Activated T-cell treated with anti-CD3 and anti-CD28 coated beads, Interleukin-2, amount 50 U/mL, for 4 hours (primary cell): Measurements from ENCODE around the gene CRYBA4. TPM values are rescaled to one million over a fixed set of nuclear protein-coding genes. Genes with fewer than 3 reads are reported as not detected.

Source experiments
- ATAC-seq, 2 donors: fragments of 200-7000 bp; cut with Tn5 transposase; one replicate each; pipeline ENCODE4 v1.10.0; 2021
- DNase-seq: peaks from one replicate; pipeline ENCODE4 v3.0.0-alpha.2; 2020
- H3K27me3 Mint-ChIP-seq: one replicate; pipeline ENCODE4 v1.8.0; 2021; ENCODE audit warnings: low read depth, mixed read lengths
- H3K36me3 Mint-ChIP-seq: one replicate; pipeline ENCODE4 v1.8.0; 2022; ENCODE audit warnings: mixed read lengths; ENCODE audit not compliant: insufficient read depth
- H3K4me1 Mint-ChIP-seq: one replicate; pipeline ENCODE4 v1.8.0; 2021; ENCODE audit warnings: low read depth, mixed read lengths
- H3K4me3 Mint-ChIP-seq: one replicate; pipeline ENCODE4 v1.8.0; 2021; ENCODE audit warnings: mild to moderate bottlenecking, moderate library complexity, mixed read lengths
- H3K9me3 Mint-ChIP-seq: one replicate; pipeline ENCODE4 v1.8.0; 2021; ENCODE audit warnings: mixed read lengths
- total RNA-seq, 3 donors: library from RNA; stranded (reverse); gene quantifications; one replicate each; pipeline ENCODE4 v1.2.1, GENCODE V29; 2021

CRYBA4 gene
- total RNA-seq, 3 donors from 2014 or later = not detected

GRCh38 chr22:26587991-26588613, 33.7 kb upstream of the CRYBA4 start:
- Mint-ChIP-seq H3K4me3 (peak overlapping the region; percentile 89), H3K36me3 (peaks cover 2% of the 10 kb centered on the region), H3K9me3 (no peaks in the 10 kb centered on the region), H3K4me1 (peaks cover 67% of the 10 kb centered on the region), H3K27me3 (no peaks in the 10 kb centered on the region)
- no peak for ATAC-seq
- DNase-seq = no peak

- Mint-ChIP-seq H3K9me3 (no peaks in the 10 kb centered on the region), H3K4me1 (peaks cover 71% of the 10 kb centered on the region), H3K4me3 (peak overlapping the region; percentile 89), H3K36me3 (peaks cover 2% of the 10 kb centered on the region), H3K27me3 (no peaks in the 10 kb centered on the region)
- DNase-seq (no peak), ATAC-seq (no peak)
Observed at GRCh38 chr22:26588729-26589366, 32.9 kb upstream of the CRYBA4 start.

- Mint-ChIP-seq H3K9me3 (no peaks in the 10 kb centered on the region), H3K27me3 (no peaks in the 10 kb centered on the region), H3K4me3 (peak overlapping the region; percentile 89), H3K36me3 (no peaks in the 10 kb centered on the region), H3K4me1 (peaks cover 71% of the 10 kb centered on the region)
- peak; percentile 34 for DNase-seq
- peak; percentile 36 to 49 for ATAC-seq
Observed at GRCh38 chr22:26589367-26589844, 32.4 kb upstream of the CRYBA4 start.

GRCh38 chr22:26589845-26590736, 31.7 kb upstream of the CRYBA4 start, which contains the start of gene TPST2:
TSS of gene TPST2 (minus strand) at chr22:26590132. CDS start at chr22:26541630, 48,502 bp downstream.
- Mint-ChIP-seq H3K4me1 (peaks cover 66% of the 10 kb centered on the region), H3K9me3 (no peaks in the 10 kb centered on the region), H3K27me3 (no peaks in the 10 kb centered on the region), H3K36me3 (no peaks in the 10 kb centered on the region), H3K4me3 (peak within 1 kb of the TSS; percentile 89)
- ATAC-seq (peak; percentile 91 to 92), DNase-seq (peak; percentile 77)

- Mint-ChIP-seq H3K9me3 (no peaks in the 10 kb centered on the region), H3K4me1 (peaks cover 55% of the 10 kb centered on the region), H3K36me3 (no peaks in the 10 kb centered on the region), H3K4me3 (no peak overlapping the region), H3K27me3 (no peaks in the 10 kb centered on the region)
- ATAC-seq (peak in 1 of 2 donors; percentile 12), DNase-seq (no peak)
Observed at GRCh38 chr22:26592421-26592891, 29.3 kb upstream of the CRYBA4 start.

GRCh38 chr22:26593763-26594162, 28.0 kb upstream of the CRYBA4 start:
- Mint-ChIP-seq H3K9me3 (no peaks in the 10 kb centered on the region), H3K4me3 (no peak overlapping the region), H3K4me1 (peaks cover 50% of the 10 kb centered on the region), H3K27me3 (no peaks in the 10 kb centered on the region), H3K36me3 (no peaks in the 10 kb centered on the region)
- DNase-seq (no peak), ATAC-seq (no peak)

- Mint-ChIP-seq H3K9me3 (no peaks in the 10 kb centered on the region), H3K27me3 (no peaks in the 10 kb centered on the region), H3K4me3 (no peak overlapping the region), H3K4me1 (peaks cover 40% of the 10 kb centered on the region), H3K36me3 (no peaks in the 10 kb centered on the region)
- DNase-seq = no peak
- peak; percentile 50 to 57 for ATAC-seq
Observed at GRCh38 chr22:26597026-26597425, 24.7 kb upstream of the CRYBA4 start.

GRCh38 chr22:26597480-26597879, 24.3 kb upstream of the CRYBA4 start:
- no peak for ATAC-seq
- no peak overlapping the region for H3K4me3 Mint-ChIP-seq

GRCh38 chr22:26599505-26599904, 22.3 kb upstream of the CRYBA4 start:
- DNase-seq (no peak), ATAC-seq (no peak)
- Mint-ChIP-seq H3K4me1 (peaks cover 16% of the 10 kb centered on the region), H3K9me3 (no peaks in the 10 kb centered on the region), H3K36me3 (no peaks in the 10 kb centered on the region), H3K27me3 (no peaks in the 10 kb centered on the region), H3K4me3 (no peak overlapping the region)

More at GRCh38 chr22:26597480-26597879, 24.3 kb upstream of the CRYBA4 start:
- no peak for DNase-seq
- no peaks in the 10 kb centered on the region for H3K36me3 Mint-ChIP-seq
- H3K4me1 Mint-ChIP-seq = peaks cover 36% of the 10 kb centered on the region
- H3K9me3 Mint-ChIP-seq = no peaks in the 10 kb centered on the region
- H3K27me3 Mint-ChIP-seq = no peaks in the 10 kb centered on the region

GRCh38 chr22:26601726-26602125, 20.0 kb upstream of the CRYBA4 start:
- Mint-ChIP-seq H3K4me3 (no peak overlapping the region), H3K4me1 (peaks cover 17% of the 10 kb centered on the region), H3K27me3 (no peaks in the 10 kb centered on the region), H3K36me3 (no peaks in the 10 kb centered on the region), H3K9me3 (no peaks in the 10 kb centered on the region)
- DNase-seq = no peak
- ATAC-seq = no peak

- no peaks in the 10 kb centered on the region for H3K36me3 Mint-ChIP-seq
- no peak for ATAC-seq
- H3K9me3 Mint-ChIP-seq = no peaks in the 10 kb centered on the region
- no peaks in the 10 kb centered on the region for H3K27me3 Mint-ChIP-seq
- no peak for DNase-seq
- H3K4me1 Mint-ChIP-seq = peaks cover 14% of the 10 kb centered on the region
- H3K4me3 Mint-ChIP-seq = no peak overlapping the region
Observed at GRCh38 chr22:26602127-26602526, 19.6 kb upstream of the CRYBA4 start.

GRCh38 chr22:26604368-26604767, 17.4 kb upstream of the CRYBA4 start:
- DNase-seq = no peak
- H3K36me3 Mint-ChIP-seq = no peaks in the 10 kb centered on the region
- H3K4me3 Mint-ChIP-seq = no peak overlapping the region
- ATAC-seq = no peak
- no peaks in the 10 kb centered on the region for H3K9me3 Mint-ChIP-seq
- peaks cover 7% of the 10 kb centered on the region for H3K4me1 Mint-ChIP-seq
- no peaks in the 10 kb centered on the region for H3K27me3 Mint-ChIP-seq

- Mint-ChIP-seq H3K4me3 (no peak overlapping the region), H3K4me1 (peaks cover 22% of the 10 kb centered on the region), H3K9me3 (no peaks in the 10 kb centered on the region), H3K27me3 (no peaks in the 10 kb centered on the region), H3K36me3 (no peaks in the 10 kb centered on the region)
- no peak for ATAC-seq
- DNase-seq = no peak
Observed at GRCh38 chr22:26606611-26607010, 15.2 kb upstream of the CRYBA4 start.

- Mint-ChIP-seq H3K36me3 (no peaks in the 10 kb centered on the region), H3K4me1 (peaks cover 22% of the 10 kb centered on the region), H3K4me3 (no peak overlapping the region), H3K27me3 (no peaks in the 10 kb centered on the region), H3K9me3 (no peaks in the 10 kb centered on the region)
- ATAC-seq (no peak), DNase-seq (no peak)
Observed at GRCh38 chr22:26608129-26608528, 13.6 kb upstream of the CRYBA4 start.
